GM19455 (cell line): Measurements from ENCODE around the gene STK33.

Experiments
- ATAC-seq: cut with Tn5 transposase; IDR thresholded peaks from one replicate; pipeline ENCODE4 v1.9.1; 2021; ENCODE audit not compliant: unreplicated experiment

STK33 gene

DNA sequence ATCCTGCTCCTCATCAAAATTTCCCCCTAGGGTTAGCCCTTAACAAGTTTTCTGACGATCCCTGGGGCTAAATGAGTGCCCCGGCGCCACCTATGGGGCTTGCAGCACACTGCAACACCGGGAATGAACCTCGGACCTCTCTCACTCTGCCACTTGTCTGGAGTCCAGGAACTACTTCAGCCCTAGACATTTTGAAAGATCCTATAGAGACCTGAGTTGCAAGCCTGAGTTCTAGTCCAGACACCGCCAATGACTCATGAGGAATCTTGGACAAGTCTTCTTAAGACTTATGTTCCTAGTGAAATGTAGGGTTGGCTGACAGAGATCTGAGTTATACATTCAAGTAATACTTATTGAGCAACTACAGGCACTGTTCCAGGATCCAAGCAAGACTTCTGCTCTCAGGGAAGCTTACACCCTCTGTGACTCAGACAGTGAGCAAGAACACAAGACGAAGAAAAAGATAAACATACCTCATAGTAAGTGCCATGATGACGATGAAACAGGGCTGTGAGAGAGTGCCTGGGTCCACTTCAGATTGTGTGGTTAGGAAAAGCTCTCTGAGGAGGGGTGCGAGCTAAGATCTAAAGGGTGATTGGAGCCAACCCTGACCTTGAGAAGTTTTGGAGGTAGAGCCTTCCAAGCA, 10.2 kb upstream of the STK33 start:
- peak; percentile 87 for ATAC-seq

DNA sequence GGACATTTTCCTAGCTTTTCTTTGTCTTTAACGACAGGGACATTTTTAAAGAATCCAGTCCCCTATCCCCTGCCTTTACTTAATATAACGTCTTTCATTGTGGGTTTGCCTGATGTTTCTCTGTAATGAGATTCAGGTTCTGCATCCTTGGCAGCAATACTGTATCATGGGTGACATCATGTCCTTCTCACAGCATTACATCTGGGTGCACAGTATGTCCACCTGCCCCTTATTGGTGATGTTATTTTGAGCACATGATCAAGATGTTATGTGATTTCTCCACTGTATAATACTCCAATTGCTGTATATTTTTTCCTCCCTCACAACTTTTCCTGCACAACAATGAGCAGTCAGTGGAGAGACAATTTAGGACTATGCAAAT, 9.7 kb upstream of the STK33 start:
- no peak for ATAC-seq

DNA sequence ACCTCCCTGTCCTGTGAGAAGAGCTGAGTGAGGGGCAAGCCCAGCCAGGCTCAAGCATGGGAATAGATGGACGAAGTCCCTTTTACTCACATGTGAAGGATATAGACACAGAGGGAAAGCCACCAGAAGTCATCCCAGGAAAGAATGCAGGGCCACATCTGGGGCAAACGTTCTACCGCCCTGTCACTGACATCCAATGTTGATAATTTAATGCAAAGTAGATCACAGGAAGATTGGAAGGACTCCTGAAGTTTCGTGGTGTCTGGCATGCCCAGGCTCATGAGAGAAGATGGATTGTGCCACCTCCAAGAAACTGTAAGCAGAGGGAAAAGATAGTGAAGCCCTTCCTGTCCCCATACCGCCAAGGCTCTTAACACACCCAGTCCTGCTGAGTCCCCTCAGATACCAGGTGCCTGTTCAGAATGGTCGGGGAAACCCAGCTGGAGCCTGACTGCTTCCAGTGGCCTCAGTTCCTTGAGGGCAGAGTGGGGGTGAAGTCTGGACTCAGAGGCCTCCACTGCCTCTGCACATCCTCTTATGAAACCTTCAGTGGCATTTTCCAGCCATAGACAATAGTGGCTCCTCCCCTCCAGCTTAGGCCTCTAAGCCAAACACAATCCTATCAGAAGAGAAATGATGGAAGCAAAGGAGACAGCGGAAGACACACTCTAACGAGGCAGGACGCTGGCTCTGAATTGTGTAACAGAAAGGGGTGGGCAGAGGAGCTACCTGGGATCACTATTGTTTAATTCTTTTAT, 7.5 kb upstream of the STK33 start:
- ATAC-seq: no peak

DNA sequence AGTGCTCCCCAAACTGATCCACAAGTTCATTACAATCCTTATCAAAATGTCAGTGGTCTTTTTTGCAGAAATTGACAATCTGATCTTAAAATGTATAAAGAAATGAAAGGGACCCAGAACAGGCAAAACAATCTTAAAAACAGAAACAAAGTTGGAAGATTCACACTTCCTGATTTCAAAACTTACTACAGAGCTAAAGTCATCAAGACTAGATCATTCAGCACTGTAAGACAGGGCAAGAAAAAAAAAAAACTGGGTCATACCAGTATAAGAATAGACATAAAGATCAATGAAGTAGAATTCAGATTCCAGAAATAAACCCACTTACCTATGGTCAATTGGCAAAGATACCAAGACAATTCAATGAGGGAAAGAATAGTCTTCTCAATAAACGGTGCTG, 4.5 kb upstream of the STK33 start:
- ATAC-seq: no peak

DNA sequence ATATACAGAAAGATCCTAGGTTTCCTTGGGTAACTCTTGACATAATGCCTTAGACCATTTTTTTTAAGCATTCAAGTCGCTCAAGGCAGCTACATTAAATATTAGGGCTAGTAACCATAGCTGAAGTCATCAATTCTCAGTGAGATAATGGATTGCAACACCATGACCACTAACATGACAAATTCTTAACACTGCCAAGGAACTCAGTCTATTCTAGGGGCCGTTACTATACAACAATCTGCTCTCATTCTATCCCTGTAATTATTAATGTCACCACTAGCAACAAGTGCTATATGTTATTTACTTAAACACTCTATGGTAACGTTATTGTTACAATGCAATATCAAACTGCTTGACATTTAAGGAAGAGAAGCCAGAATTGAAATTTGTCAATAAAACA, 3.2 kb upstream of the STK33 start:
- ATAC-seq: no peak

DNA sequence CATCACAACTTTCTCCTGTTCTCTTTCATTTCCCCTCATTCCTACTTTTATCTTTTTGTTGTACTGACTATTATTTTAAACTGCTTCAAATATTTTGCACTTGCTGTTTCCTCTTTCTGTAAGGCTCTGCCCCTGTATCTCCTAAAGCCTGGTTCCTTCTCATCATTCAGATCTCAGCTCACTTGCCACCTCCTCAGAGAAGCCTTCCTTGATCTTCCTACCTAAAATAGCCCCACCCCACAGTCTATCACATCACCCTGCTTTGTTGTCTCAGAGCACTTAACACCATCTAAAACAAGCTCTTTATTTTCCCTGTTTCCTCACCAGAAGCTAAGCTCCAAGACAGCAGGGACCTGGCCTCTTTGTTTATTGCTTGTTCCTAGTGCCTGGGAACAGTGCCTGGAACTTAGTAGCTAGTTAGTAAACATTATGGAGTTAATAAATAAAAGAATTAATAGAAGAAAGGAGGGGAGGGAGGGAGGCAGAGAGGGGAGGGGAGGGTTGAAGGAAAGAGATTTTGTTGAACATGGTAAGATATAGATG, 2.5 kb upstream of the STK33 start:
- ATAC-seq: no peak

- peak; percentile 25 for ATAC-seq
Observed at GRCh38 chr11:8593455-8593854, 573 bp downstream of the STK33 start.

- ATAC-seq: no peak
Observed at GRCh38 chr11:8587915-8588314, 6.1 kb downstream of the STK33 start.

DNA sequence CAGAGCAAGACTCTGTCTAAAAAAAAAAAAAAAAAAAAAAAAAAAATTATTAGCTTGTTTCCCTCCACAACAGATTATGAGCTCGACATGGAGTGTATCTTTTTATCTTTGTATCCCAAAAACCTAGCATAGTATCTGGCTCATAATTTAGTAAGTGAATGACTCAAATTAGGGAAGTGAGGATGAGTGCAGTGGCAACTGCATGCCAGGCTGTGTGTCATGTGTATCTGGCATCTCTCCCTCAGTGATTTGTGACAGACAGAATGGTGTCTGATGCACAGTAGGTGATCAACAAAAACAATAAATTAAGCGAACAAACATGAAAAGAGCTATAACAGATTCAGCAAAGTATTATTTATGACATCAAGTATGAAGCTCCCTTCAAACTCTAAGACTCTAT, 7.2 kb downstream of the STK33 start:
- ATAC-seq: no peak

DNA sequence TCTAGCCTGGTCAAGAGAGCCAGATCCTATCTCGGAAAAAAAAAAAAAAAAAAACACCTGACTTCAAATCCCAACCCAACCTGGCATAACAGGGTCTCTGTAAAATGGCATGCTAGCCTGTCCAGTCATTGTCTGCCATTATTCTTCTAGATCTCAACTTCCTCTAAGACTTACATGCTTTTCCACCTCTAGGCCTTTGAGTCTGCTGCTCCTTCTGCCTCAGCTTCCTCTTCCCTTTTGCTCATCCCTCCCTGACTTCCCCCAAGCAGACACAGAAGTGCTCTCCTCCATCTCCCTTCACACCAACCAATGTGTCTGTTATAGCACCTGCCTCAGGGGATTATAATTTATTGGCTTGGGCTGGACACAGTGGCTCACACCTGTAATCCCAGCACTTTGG, 7.8 kb downstream of the STK33 start:
- ATAC-seq: no peak

- ATAC-seq: no peak
Observed at GRCh38 chr11:8584511-8584910, 9.5 kb downstream of the STK33 start.

GRCh38 chr11:8584082-8584481, 9.9 kb downstream of the STK33 start:
- no peak for ATAC-seq

DNA sequence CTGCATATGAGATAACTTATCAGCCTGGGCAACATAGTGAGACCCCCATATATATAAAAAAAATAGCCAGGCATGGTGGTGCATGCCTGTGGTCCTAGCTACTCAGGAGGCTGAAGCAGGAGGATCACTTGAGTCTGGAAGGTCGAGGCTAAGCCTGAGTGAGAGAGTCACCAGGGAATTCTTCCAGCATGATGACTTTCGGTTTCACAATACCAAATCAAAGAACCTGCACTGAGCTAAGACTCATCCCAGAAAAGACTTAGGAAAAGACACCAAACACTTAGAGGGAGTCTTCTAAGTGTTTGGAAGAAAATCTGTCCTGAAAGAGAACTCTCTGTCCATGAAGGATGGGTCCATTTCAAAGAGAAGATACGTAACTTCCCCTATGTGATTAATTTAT, 12.7 kb downstream of the STK33 start:
- ATAC-seq: no peak

DNA sequence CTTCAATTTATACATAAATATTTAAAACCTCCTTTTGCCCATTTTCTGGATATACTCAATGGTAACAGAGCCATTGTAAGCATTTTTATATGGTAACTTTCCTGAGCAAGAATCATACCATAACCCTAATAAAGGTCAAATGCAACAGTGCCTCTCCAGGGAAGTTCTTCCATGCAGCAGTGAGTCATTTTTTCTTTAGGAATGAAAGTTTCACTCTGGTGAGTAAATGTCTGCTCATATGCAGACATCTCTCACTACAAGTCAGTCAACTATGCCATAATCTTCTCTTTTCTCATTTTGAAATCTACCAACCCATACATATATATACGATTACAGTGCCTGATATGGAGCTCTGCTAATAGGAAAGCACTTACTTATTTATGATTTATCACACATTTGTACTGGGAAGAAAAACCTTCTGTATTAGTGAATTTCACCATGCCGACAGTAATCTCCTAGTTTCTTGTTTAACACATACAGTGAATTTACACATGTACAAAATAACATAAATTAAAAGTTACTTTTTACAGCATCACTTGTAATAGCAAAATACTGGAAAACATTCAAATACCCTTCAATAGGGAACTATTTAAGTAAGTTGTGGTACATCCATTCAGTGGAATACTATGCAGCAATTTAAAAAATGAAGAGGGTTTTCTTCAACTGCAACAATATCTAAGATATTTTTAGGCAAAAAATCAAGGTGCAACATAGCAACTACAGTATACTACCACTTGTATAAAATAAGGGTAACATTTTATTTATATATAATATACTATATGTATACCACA, 16.0 kb downstream of the STK33 start:
- no peak for ATAC-seq

GRCh38 chr11:8574798-8575197, 19.2 kb downstream of the STK33 start:
- no peak for ATAC-seq

DNA sequence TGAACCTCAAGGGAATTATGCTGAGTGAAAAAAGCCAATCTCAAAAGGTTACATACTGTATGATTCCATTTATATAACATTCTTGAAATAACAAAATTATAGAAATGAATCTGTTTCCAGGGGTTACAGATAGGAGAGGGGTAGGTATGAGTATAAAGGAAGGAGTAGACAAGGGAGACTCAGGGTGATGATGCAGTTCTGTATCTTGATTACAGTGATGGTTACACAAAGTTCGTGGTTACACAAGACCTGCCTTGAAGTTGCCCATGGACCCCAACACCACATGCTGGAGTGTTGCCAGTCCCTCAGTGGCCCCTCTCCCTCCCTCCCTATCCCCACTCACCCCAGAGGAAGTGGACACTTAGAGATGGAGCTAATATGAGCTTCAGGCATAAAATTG, 20.3 kb downstream of the STK33 start:
- ATAC-seq: no peak

DNA sequence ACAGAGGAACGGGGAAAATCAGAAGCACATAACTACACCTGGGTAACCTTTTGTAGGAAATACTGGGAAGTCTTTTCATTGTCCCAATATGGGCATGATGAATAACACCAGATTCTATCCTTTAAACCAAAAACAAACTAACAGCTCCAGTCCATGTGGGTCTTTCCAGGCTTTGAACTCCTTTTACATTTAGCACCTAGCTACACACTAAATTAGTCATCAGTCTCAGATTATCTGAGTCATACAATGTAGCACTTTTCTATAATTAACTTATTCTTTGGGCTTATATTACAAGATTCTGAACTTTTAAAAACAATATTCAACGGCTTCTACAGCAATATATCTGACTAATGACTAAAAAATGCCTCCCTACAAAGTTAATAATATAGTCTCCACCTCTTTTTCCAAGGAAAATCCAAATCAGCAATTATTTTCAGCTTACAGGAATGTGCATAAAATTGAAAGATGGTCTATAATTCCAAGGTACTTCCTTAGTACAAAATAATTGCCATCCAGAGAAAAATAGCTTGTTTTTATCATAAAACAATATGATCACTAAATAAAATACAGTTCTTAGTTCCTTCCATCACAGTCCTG, 26.3 kb downstream of the STK33 start:
- no peak for ATAC-seq

- ATAC-seq: peak; percentile 67
Observed at GRCh38 chr11:8566613-8567210, 27.3 kb downstream of the STK33 start.

DNA sequence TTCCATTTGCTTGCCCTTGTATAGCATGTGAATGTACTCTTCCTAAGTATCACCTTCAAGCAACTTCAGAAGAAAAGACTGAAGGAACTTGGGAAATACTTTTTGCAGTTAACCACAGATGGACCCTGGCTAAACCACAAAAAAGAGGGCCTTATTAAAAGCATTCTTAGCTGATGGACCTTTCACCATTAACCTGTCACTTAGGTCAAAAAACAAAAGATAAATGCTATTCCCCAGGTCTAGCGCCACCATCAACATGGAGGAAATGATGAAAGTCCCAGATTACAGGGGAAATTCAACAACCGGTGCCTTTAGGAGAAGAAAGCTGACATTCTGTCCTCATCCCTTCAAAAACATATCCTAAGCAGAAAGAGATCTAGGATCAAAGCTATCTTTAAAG, 29.5 kb downstream of the STK33 start:
- no peak for ATAC-seq

GRCh38 chr11:8561461-8561860, 32.6 kb downstream of the STK33 start:
- ATAC-seq: no peak

DNA sequence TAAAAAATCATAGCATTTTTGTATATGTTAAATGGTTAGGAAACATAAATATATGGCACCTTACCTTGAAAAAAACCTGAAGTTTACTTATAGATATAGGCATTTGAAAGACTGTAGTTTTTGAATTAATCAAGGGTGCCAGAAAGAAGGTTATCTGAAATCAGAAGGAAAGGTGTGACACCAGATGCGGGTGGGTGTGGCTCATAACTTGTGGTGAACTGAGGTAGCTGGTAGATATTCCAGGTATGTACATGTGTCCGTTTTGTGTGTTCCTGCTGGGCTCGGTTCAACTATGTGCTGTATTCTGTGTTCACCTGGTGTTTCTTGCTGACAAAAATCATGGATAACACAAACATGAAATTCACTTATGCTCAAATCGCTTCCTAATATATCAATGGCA, 35.6 kb downstream of the STK33 start:
- no peak for ATAC-seq
